DOHH2 (cell line): ENCODE measurements around the gene USP20.
"Not testable (repeated sequence)": the region's sequence is repeated elsewhere in the genome, so short reads cannot be mapped to it uniquely, and the experiment has no call there.

Source experiments
- H3F3A ChIP-seq: fragments of 200-600 bp; sonication (generic), shearing (Covaris generic); 2 replicates; pipeline ENCODE4 v1.6.0; 2016; ENCODE audit warnings: antibody characterized with exemption, mild to moderate bottlenecking; ENCODE audit not compliant: control insufficient read depth, insufficient read depth
- H3K27ac ChIP-seq: fragments of 200-600 bp; sonication (generic); 2 replicates; pipeline ENCODE4 v1.5.1; 2014; ENCODE audit warnings: low read depth, mild to moderate bottlenecking, low read length, moderate library complexity
- H3K27me3 ChIP-seq: fragments of 200-600 bp; sonication (generic); 2 replicates; pipeline ENCODE4 v1.6.1; 2014; ENCODE audit warnings: mild to moderate bottlenecking, low read length, mixed read lengths; ENCODE audit not compliant: control insufficient read depth
- H3K36me3 ChIP-seq: fragments of 200-600 bp; sonication (generic); 2 replicates; pipeline ENCODE4 v1.6.1; 2014; ENCODE audit warnings: mild to moderate bottlenecking, low read length, moderate library complexity, mixed read lengths; ENCODE audit not compliant: control insufficient read depth
- H3K4me1 ChIP-seq: fragments of 200-600 bp; sonication (generic); 2 replicates; pipeline ENCODE4 v1.6.1; 2014; ENCODE audit warnings: mild to moderate bottlenecking, low read length, mixed read lengths; ENCODE audit not compliant: control insufficient read depth
- H3K4me2 ChIP-seq: fragments of 200-600 bp; sonication (generic); 2 replicates; pipeline ENCODE4 v1.6.0; 2014; ENCODE audit warnings: mild to moderate bottlenecking, low read length, moderate library complexity
- H3K4me3 ChIP-seq: fragments of 200-600 bp; sonication (generic); 2 replicates; pipeline ENCODE4 v1.5.1; 2014; ENCODE audit warnings: mild to moderate bottlenecking, low read length, mixed read lengths
- H3K79me2 ChIP-seq: fragments of 200-600 bp; sonication (generic); 2 replicates; pipeline ENCODE4 v1.6.1; 2014; ENCODE audit warnings: mild to moderate bottlenecking, low read length, mixed read lengths; ENCODE audit not compliant: control insufficient read depth
- H3K9me2 ChIP-seq: fragments of 200-600 bp; sonication (generic); replicated peaks from 2 replicates; pipeline ENCODE4 v1.6.1; 2014; ENCODE audit warnings: mild to moderate bottlenecking, low read length, mixed read lengths; ENCODE audit not compliant: control insufficient read depth
- H3K9me3 ChIP-seq: fragments of 200-600 bp; sonication (generic); 2 replicates; pipeline ENCODE4 v1.6.1; 2014; ENCODE audit warnings: antibody characterized with exemption, low read length, mixed read lengths; ENCODE audit not compliant: control insufficient read depth, insufficient read depth
- H4K20me1 ChIP-seq: fragments of 200-600 bp; sonication (generic); 2 replicates; pipeline ENCODE4 v1.6.0; 2014; ENCODE audit warnings: low read depth, mild to moderate bottlenecking, antibody characterized with exemption, low read length, moderate library complexity; ENCODE audit not compliant: control insufficient read depth, insufficient read depth
- CTCF ChIP-seq: fragments of 200-600 bp; sonication (generic); IDR thresholded peaks from one replicate; pipeline ENCODE4 v1.5.1; 2014; ENCODE audit warnings: antibody characterized with exemption, mild to moderate bottlenecking, low read depth, low read length; ENCODE audit not compliant: poor library complexity, severe bottlenecking
- EZH2phosphoT487 ChIP-seq: fragments of 200-600 bp; sonication (generic); IDR thresholded peaks from 2 replicates; pipeline ENCODE4 v1.6.1; 2017; ENCODE audit warnings: borderline replicate concordance, mild to moderate bottlenecking, antibody characterized with exemption, low read length, moderate library complexity, mixed read lengths

USP20 gene

GRCh38 chr9:129889941-129890717, 54.9 kb downstream of the USP20 start:
- H3K9me3 ChIP-seq = no peaks in the 10 kb centered on the region
- H3K4me2 ChIP-seq = peak overlapping the region; percentile 97
- H3K36me3 ChIP-seq = peaks cover 47% of the 10 kb centered on the region
- peaks cover 9% of the 10 kb centered on the region for H3K27me3 ChIP-seq
- no peaks in the 10 kb centered on the region for H3K9me2 ChIP-seq
- 0 out of 2 replicates have a peak, but pooled peaks cover 3% of the 10 kb centered on the region for H4K20me1 ChIP-seq
- peaks cover 39% of the 10 kb centered on the region for H3F3A ChIP-seq
- H3K4me3 ChIP-seq = peak overlapping the region; percentile 50
- H3K27ac ChIP-seq = peak overlapping the region; percentile 98
- H3K4me1 ChIP-seq = peaks cover 94% of the 10 kb centered on the region
- H3K79me2 ChIP-seq = peaks cover 15% of the 10 kb centered on the region
- TF ChIP-seq EZH2phosphoT487 = no peak
- TF ChIP-seq CTCF = no peak

GRCh38 chr9:129890718-129891299, 55.6 kb downstream of the USP20 start:
- not testable (repeated sequence) for H3K9me3 ChIP-seq, H3K4me2 ChIP-seq, H4K20me1 ChIP-seq, H3K27ac ChIP-seq, H3K27me3 ChIP-seq, H3K4me3 ChIP-seq, H3K9me2 ChIP-seq
- Histone ChIP-seq H3F3A (peaks cover 39% of the 10 kb centered on the region), H3K4me1 (peaks cover 91% of the 10 kb centered on the region), H3K36me3 (peaks cover 54% of the 10 kb centered on the region), H3K79me2 (peaks cover 15% of the 10 kb centered on the region)

GRCh38 chr9:129891569-129891968, 56.3 kb downstream of the USP20 start:
- Histone ChIP-seq H3K79me2 (peaks cover 10% of the 10 kb centered on the region), H3K4me1 (peaks cover 88% of the 10 kb centered on the region)

More at GRCh38 chr9:129891569-129891968, 56.3 kb downstream of the USP20 start:
- Histone ChIP-seq H3K4me3 (no peak overlapping the region), H3K36me3 (peaks cover 60% of the 10 kb centered on the region), H3K27me3 (peaks cover 6% of the 10 kb centered on the region), H3K27ac (peak overlapping the region; percentile 48), H4K20me1 (0 out of 2 replicates have a peak, but pooled peaks cover 3% of the 10 kb centered on the region), H3K9me2 (no peaks in the 10 kb centered on the region), H3K4me2 (peak overlapping the region; percentile 57), H3K9me3 (no peaks in the 10 kb centered on the region), H3F3A (peaks cover 39% of the 10 kb centered on the region)
- TF ChIP-seq CTCF = no peak
- TF ChIP-seq EZH2phosphoT487 = no peak
